Endothelial cell of umbilical vein (primary cell): ENCODE data around the gene SGCG. TPM values are rescaled to one million over a fixed set of nuclear protein-coding genes. Genes with fewer than 3 reads are reported as not detected.

Source experiments
- BruUV-seq: library from RNA; stranded (reverse); fragments of 400-500 nt; replicated peaks from 2 replicates; lab custom pipeline; 2021; lab: Mats Ljungman, UMichigan
- CTCF ChIA-PET: fragments of 300-600, 350-600 bp; sonication (Branson Sonifier 250); formaldehyde crosslinking; loops from one replicate; lab custom pipeline; 2021; ENCODE audit warnings: antibody characterized with exemption, inconsistent platforms; lab: Charles Lee
- POLR2A ChIA-PET: fragments of 300-600, 350-600 bp; sonication (Branson Sonifier 250); formaldehyde crosslinking; loops from one replicate; lab custom pipeline; 2021; ENCODE audit warnings: antibody characterized with exemption, inconsistent platforms; lab: Charles Lee
- DNase-seq: peaks from one replicate; pipeline ENCODE4 v3.0.0-alpha.2; 2011; ENCODE audit warnings: low read depth, low spot score
- FAIRE-seq: peaks from 2 replicates; lab custom pipeline; 2011; peaks lifted over from hg19 to GRCh38; lab: Jason Lieb, UNC
- H2AFZ ChIP-seq: 2 replicates; pipeline ENCODE4 v1.6.0; 2012; ENCODE audit warnings: low read depth, low read length, control low read depth, inconsistent platforms
- H3K27ac ChIP-seq: 2 replicates; pipeline ENCODE4 v1.5.1; 2011; ENCODE audit warnings: low read depth, mild to moderate bottlenecking, control low read depth, low read length, moderate library complexity; ENCODE audit not compliant: insufficient read depth
- H3K27me3 ChIP-seq, 2 experiments: 2 replicates each; pipeline versions ENCODE4 v1.6.0 to v1.6.1; 2011; ENCODE audit warnings: low read length in 2 of 2, mixed read lengths in 1 of 2; ENCODE audit not compliant: control insufficient read depth in 2 of 2, insufficient read depth in 2 of 2
- H3K36me3 ChIP-seq, 2 experiments: 2 replicates in 1 of 2; 3 replicates in 1 of 2; pipeline ENCODE4 v1.5.1; 2011; ENCODE audit warnings: low read length in 2 of 2, mild to moderate bottlenecking in 1 of 2, moderate library complexity in 1 of 2; ENCODE audit not compliant: control insufficient read depth in 2 of 2, insufficient read depth in 2 of 2; ENCODE audit errors: extremely low read depth in 1 of 2
- H3K4me1 ChIP-seq: 3 replicates; pipeline ENCODE4 v1.5.1; 2011; ENCODE audit warnings: mild to moderate bottlenecking, low read length; ENCODE audit not compliant: control insufficient read depth, insufficient read depth; ENCODE audit errors: extremely low read depth
- H3K4me2 ChIP-seq: 2 replicates; pipeline ENCODE4 v1.6.1; 2011; ENCODE audit warnings: low read length, control low read depth, mixed read lengths; ENCODE audit not compliant: insufficient read depth
- H3K4me3 ChIP-seq, 3 experiments: fragments of 200-600 bp in 1 of 3; sonication (generic), shearing (Covaris generic) in 1 of 3; replicated peaks in 1 of 3; 2 replicates each; pipeline ENCODE4 v1.5.1; 2011 to 2016; ENCODE audit warnings: control low read depth in 3 of 3, low read length in 3 of 3, mild to moderate bottlenecking in 2 of 3, inconsistent platforms in 1 of 3, low read depth in 1 of 3, moderate library complexity in 1 of 3; ENCODE audit not compliant: insufficient read depth in 1 of 3
- H3K79me2 ChIP-seq: 2 replicates; pipeline ENCODE4 v1.6.0; 2012; ENCODE audit warnings: low read length, inconsistent platforms; ENCODE audit not compliant: control insufficient read depth, insufficient read depth
- H3K9ac ChIP-seq: replicated peaks from 2 replicates; pipeline ENCODE3; 2011; ENCODE audit warnings: low read length, control low read depth; ENCODE audit not compliant: insufficient read depth; ENCODE audit errors: extremely low read depth
- H3K9me1 ChIP-seq: replicated peaks from 3 replicates; pipeline ENCODE4 v1.6.0; 2011; ENCODE audit warnings: mild to moderate bottlenecking, low read length; ENCODE audit not compliant: control insufficient read depth, insufficient read depth; ENCODE audit errors: extremely low read depth
- H3K9me3 ChIP-seq: replicated peaks from 2 replicates; pipeline ENCODE4 v1.5.1; 2012; ENCODE audit warnings: low read length, inconsistent platforms; ENCODE audit not compliant: control insufficient read depth, insufficient read depth
- H4K20me1 ChIP-seq: replicated peaks from 2 replicates; pipeline ENCODE3; 2011; ENCODE audit warnings: mild to moderate bottlenecking, low read length; ENCODE audit not compliant: control insufficient read depth, insufficient read depth; ENCODE audit errors: extremely low read depth
- EZH2 ChIP-seq: IDR thresholded peaks from 2 replicates; pipeline ENCODE4 v1.6.1; 2012; ENCODE audit warnings: borderline replicate concordance, low read depth, mild to moderate bottlenecking, moderate library complexity, low read length, inconsistent platforms; ENCODE audit not compliant: severe bottlenecking
- FOS ChIP-seq: IDR thresholded peaks from 2 replicates; pipeline ENCODE4 v1.6.1; 2011; ENCODE audit warnings: mild to moderate bottlenecking, low read length, moderate library complexity, borderline replicate concordance; ENCODE audit not compliant: insufficient read depth
- GATA2 ChIP-seq: IDR thresholded peaks from 2 replicates; pipeline ENCODE4 v1.7.0; 2011; ENCODE audit warnings: low read depth, mild to moderate bottlenecking, moderate library complexity, mixed read lengths, low read length; ENCODE audit not compliant: insufficient read length, insufficient read depth
- JUN ChIP-seq: IDR thresholded peaks from 2 replicates; pipeline ENCODE4 v1.6.1; 2011; ENCODE audit warnings: borderline replicate concordance, low read depth; ENCODE audit not compliant: insufficient read length, insufficient read depth
- MYC ChIP-seq: IDR thresholded peaks from one replicate; pipeline ENCODE4 v1.6.1; 2011; ENCODE audit warnings: mild to moderate bottlenecking, low read depth, low read length
- POLR2A ChIP-seq: IDR thresholded peaks from 2 replicates; pipeline ENCODE4 v1.6.1; 2012; ENCODE audit warnings: low read depth, mild to moderate bottlenecking, control low read depth, low read length
- POLR2AphosphoS5 ChIP-seq: IDR thresholded peaks from 2 replicates; pipeline ENCODE4 v1.6.1; 2012; ENCODE audit warnings: low read depth, mild to moderate bottlenecking, control low read depth, low read length, moderate library complexity; ENCODE audit not compliant: insufficient read depth
- dilution Hi-C: fragments of 300-500 bp; cut with MboI; formaldehyde crosslinking; loops from one replicate; pipeline ENCODE4 v1.15.0; 2019; ENCODE audit warnings: low sequenced_read_pairs; ENCODE audit not compliant: extremely low pct_ligation_motif_present
- intact Hi-C: fragments of 100-400 bp; cut with micrococcal nuclease; formaldehyde crosslinking; loops from one replicate; pipeline ENCODE4 v1.10.0; 2022
- polyA plus RNA-seq, 4 experiments: library from polyadenylated mRNA; depleted of rRNA in 3 of 4; stranded (reverse) in 3 of 4; unstranded in 1 of 4; fragments of >200 nt; gene quantifications; 2 replicates each; pipeline versions ENCODE4 v1.2.1 to v1.2.3, GENCODE V29; 2011 to 2012; ENCODE audit warnings: missing spikeins in 1 of 4
- total RNA-seq: library from RNA; stranded (reverse); gene quantifications from 2 replicates; pipeline ENCODE4 v1.2.3, GENCODE V29; 2021
- TF ChIP-seq, protein P1 (sequence below): IDR thresholded peaks from 2 replicates; pipeline ENCODE4 v1.6.1; 2011; ENCODE audit not compliant: insufficient read depth, insufficient read length
- TF ChIP-seq, protein P2 (sequence below), 2 donors: IDR thresholded peaks; 1 replicate in 1 of 2; 2 replicates in 1 of 2; pipeline ENCODE4 v1.5.1; 2011; ENCODE audit warnings: low read length in 2 of 2, mild to moderate bottlenecking in 2 of 2, moderate library complexity in 2 of 2, control low read depth in 1 of 2, inconsistent platforms in 1 of 2, low read depth in 1 of 2; ENCODE audit not compliant: insufficient read depth in 1 of 2; ENCODE audit errors: extremely low read depth in 1 of 2

SGCG gene
- total and polyA plus RNA-seq, 2 donors (not counting 3 experiments of a cell fraction or from before 2014, with no cell fraction given): 0.22 TPM; not detected in 1

DNA sequence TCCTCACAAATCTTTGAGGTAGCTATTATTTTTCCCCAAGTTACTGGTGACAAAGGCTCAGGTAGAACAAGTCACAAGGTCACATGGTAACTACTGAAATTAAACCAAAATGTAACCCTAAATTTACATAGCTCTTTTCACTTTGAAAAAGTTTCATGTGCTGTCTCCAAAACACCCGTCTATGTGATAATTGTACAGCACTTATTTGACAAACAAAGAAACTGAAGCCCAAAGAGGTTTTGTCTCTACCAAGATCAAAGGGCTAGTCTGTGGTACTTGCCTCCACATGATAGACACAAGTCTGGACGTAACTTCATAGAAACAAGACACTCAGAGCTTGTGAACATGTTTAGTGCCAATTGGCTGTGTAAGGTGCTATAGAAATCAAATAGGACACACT lies 144.4 kb downstream of the SGCG start:
- H3K4me2 ChIP-seq: no peak overlapping the region
- dilution Hi-C loops: no loop called here
- FAIRE-seq: no peak

More for the DNA sequence above, 144.4 kb downstream of the SGCG start:
- DNase-seq: no peak
- TF ChIP-seq, protein P1, sequence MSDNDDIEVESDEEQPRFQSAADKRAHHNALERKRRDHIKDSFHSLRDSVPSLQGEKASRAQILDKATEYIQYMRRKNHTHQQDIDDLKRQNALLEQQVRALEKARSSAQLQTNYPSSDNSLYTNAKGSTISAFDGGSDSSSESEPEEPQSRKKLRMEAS: no peak
- TF ChIP-seq GATA2: no peak
- TF ChIP-seq JUN: no peak
- no peak for TF ChIP-seq POLR2AphosphoS5
- no peak for TF ChIP-seq FOS
- no peak for TF ChIP-seq EZH2
- TF ChIP-seq, protein P2, sequence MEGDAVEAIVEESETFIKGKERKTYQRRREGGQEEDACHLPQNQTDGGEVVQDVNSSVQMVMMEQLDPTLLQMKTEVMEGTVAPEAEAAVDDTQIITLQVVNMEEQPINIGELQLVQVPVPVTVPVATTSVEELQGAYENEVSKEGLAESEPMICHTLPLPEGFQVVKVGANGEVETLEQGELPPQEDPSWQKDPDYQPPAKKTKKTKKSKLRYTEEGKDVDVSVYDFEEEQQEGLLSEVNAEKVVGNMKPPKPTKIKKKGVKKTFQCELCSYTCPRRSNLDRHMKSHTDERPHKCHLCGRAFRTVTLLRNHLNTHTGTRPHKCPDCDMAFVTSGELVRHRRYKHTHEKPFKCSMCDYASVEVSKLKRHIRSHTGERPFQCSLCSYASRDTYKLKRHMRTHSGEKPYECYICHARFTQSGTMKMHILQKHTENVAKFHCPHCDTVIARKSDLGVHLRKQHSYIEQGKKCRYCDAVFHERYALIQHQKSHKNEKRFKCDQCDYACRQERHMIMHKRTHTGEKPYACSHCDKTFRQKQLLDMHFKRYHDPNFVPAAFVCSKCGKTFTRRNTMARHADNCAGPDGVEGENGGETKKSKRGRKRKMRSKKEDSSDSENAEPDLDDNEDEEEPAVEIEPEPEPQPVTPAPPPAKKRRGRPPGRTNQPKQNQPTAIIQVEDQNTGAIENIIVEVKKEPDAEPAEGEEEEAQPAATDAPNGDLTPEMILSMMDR (IDR thresholded peaks at IDR 0.05; ENCODE audit: extremely low read depth in 1 of 2, insufficient read depth in 1 of 2, low read depth in 1 of 2, low read length in 2 of 2): no peak
- no peak for TF ChIP-seq MYC
- TF ChIP-seq POLR2A: no peak
- Histone ChIP-seq H3K36me3 (no peaks in the 10 kb centered on the region), H3K27me3 (no peaks in the 10 kb centered on the region), H4K20me1 (no peaks in the 10 kb centered on the region), H3K4me3 (no peak overlapping the region), H3K4me1 (peaks cover 28% of the 10 kb centered on the region), H3K9me3 (no peaks in the 10 kb centered on the region), H3K79me2 (no peaks in the 10 kb centered on the region), H2AFZ (no peak overlapping the region), H3K9ac (no peak overlapping the region), H3K27ac (no peak overlapping the region), H3K9me1 (no peaks in the 10 kb centered on the region)
- ChIA-PET POLR2A (no interaction called here), CTCF (interaction anchor here (1.9 to 2.3 kb wide), 2 partner anchors 20 to 1687 kb away, joined by 4 to 5 read pairs; no protein-coding TSS in a partner anchor)
- intact Hi-C loops: no loop called here
- BruUV-seq: no TSS peak
